Endometrial microvascular endothelial cells (primary cell): Measurements from ENCODE around the gene HSP90AB1. TPM values are rescaled to one million over a fixed set of nuclear protein-coding genes. Genes with fewer than 3 reads are reported as not detected.

ENCODE experiments used
- in situ Hi-C: cut with HindIII; loops from 2 replicates; pipeline ENCODE4 v1.10.0; 2017; ENCODE audit warnings: low sequenced_read_pairs, low pct_unique_long_range_greater_than_20kb; ENCODE audit errors: inconsistent ontology term
- total RNA-seq: library from RNA; depleted of rRNA; stranded (reverse); fragments of >200 nt; gene quantifications from one replicate; pipeline ENCODE4 v1.2.3, GENCODE V29; 2015; ENCODE audit errors: inconsistent ontology term

The HSP90AB1 gene
- total RNA-seq, 1 donor from 2014 or later, result 1,526 TPM

GRCh38 chr6:44297063-44298038, 50.5 kb downstream of the HSP90AB1 start:
- in situ Hi-C loops, result no loop called here

GRCh38 chr6:44298055-44298803, 51.3 kb downstream of the HSP90AB1 start:
- in situ Hi-C loops, result no loop called here

GRCh38 chr6:44298864-44299263, 52.0 kb downstream of the HSP90AB1 start:
- in situ Hi-C loops, result no loop called here

- in situ Hi-C loops, result no loop called here
Observed at GRCh38 chr6:44300292-44300823, 53.5 kb downstream of the HSP90AB1 start.

GRCh38 chr6:44301106-44301505, 54.2 kb downstream of the HSP90AB1 start:
- in situ Hi-C loops, result no loop called here

GRCh38 chr6:44301782-44302564, 55.1 kb downstream of the HSP90AB1 start:
- in situ Hi-C loops, result no loop called here

- in situ Hi-C loops, result no loop called here
Observed at GRCh38 chr6:44302856-44303255, 56.0 kb downstream of the HSP90AB1 start.

Other genes starting within 250 kb of the HSP90AB1 start
- 50.4 TPM for gene MRPL14, start 119.6 kb upstream of the HSP90AB1 start, total RNA-seq
- gene TMEM63B, start 119.5 kb upstream of the HSP90AB1 start, total RNA-seq, result 28.7 TPM
- gene CAPN11, start 88.3 kb upstream of the HSP90AB1 start, total RNA-seq, result 3.8 TPM
- not detected for gene MYMX, start 30.2 kb upstream of the HSP90AB1 start, total RNA-seq
- gene SLC29A1, start 23.5 kb upstream of the HSP90AB1 start, total RNA-seq, result 158 TPM
- 56.8 TPM for gene SLC35B2, start 10.4 kb downstream of the HSP90AB1 start, total RNA-seq
- gene NFKBIE, start 18.4 kb downstream of the HSP90AB1 start, total RNA-seq, result 47.3 TPM
- not detected for gene TMEM151B, start 23.3 kb downstream of the HSP90AB1 start, total RNA-seq
- gene AARS2, start 66.2 kb downstream of the HSP90AB1 start, total RNA-seq, result 20.3 TPM
- not detected for gene SPATS1, start 95.5 kb downstream of the HSP90AB1 start, total RNA-seq
- 17.9 TPM for gene CDC5L, start 140.6 kb downstream of the HSP90AB1 start, total RNA-seq